Omental fat pad (tissue), 4 donors: Measurements from ENCODE around the gene AVL9. TPM values are rescaled to one million over a fixed set of nuclear protein-coding genes. Genes with fewer than 3 reads are reported as not detected.

Experiments used
- ATAC-seq: fragments of 150-250 bp; one replicate; pipeline ENCODE4 v1.9.1; 2016; ENCODE audit warnings: mild to moderate bottlenecking, moderate library complexity; ENCODE audit not compliant: low FRiP score
- DNase-seq: peaks from one replicate; pipeline ENCODE4 v3.0.0-alpha.2; 2019; ENCODE audit warnings: low spot score
- CTCF ChIP-seq, 3 donors: fragments of 450-650 bp; IDR thresholded peaks; one replicate each; pipeline ENCODE4 v1.5.1; 2016 to 2017; ENCODE audit warnings: antibody characterized with exemption in 3 of 3, mild to moderate bottlenecking in 3 of 3, moderate library complexity in 2 of 3
- total RNA-seq, 4 donors: library from RNA; depleted of rRNA; stranded (reverse); fragments of >200 nt; gene quantifications; one replicate each; pipeline ENCODE4 v1.1.0, GENCODE V29; 2016

The AVL9 gene
- total RNA-seq, 4 donors from 2014 or later: 20.7 to 42.2 (median 29.2) TPM

GRCh38 chr7:32522746-32523530 is 27.6 kb downstream of the AVL9 start:
- DNase-seq (no peak), ATAC-seq (no peak)
- TF ChIP-seq CTCF (IDR thresholded peaks at IDR 0.05): no peak

- ATAC-seq: no peak
- TF ChIP-seq CTCF (IDR thresholded peaks at IDR 0.05): no peak
- DNase-seq: no peak
Observed at GRCh38 chr7:32524631-32525030, 29.3 kb downstream of the AVL9 start.

- no peak for TF ChIP-seq CTCF (IDR thresholded peaks at IDR 0.05)
- DNase-seq (no peak), ATAC-seq (no peak)
Observed at GRCh38 chr7:32525839-32526238, 30.6 kb downstream of the AVL9 start.

GRCh38 chr7:32531402-32531801 is 36.1 kb downstream of the AVL9 start:
- TF ChIP-seq CTCF (IDR thresholded peaks at IDR 0.05): no peak
- DNase-seq (no peak), ATAC-seq (no peak)

- TF ChIP-seq CTCF (IDR thresholded peaks at IDR 0.05): no peak
- no peak for ATAC-seq
- DNase-seq: no peak
Observed at GRCh38 chr7:32532086-32532485, 36.8 kb downstream of the AVL9 start.

- ATAC-seq: no peak
- TF ChIP-seq CTCF (IDR thresholded peaks at IDR 0.05): no peak
- no peak for DNase-seq
Observed at GRCh38 chr7:32532716-32533115, 37.4 kb downstream of the AVL9 start.
